T-helper 2 cell treated with Interferon-gamma antibody and Interleukin-4, amounts not matched to agents 100 ng/mL and 5 ng/mL, for 36 hours (primary cell): Measurements from ENCODE around the gene AMDHD1. TPM values are rescaled to one million over a fixed set of nuclear protein-coding genes. Genes with fewer than 3 reads are reported as not detected.
"Not testable (repeated sequence)": the region's sequence is repeated elsewhere in the genome, so short reads cannot be mapped to it uniquely, and the experiment has no call there.

Source experiments
- intact Hi-C: fragments of 100-400 bp; cut with micrococcal nuclease; formaldehyde crosslinking; loops from one replicate; pipeline ENCODE4 v1.15.1; 2023
- total RNA-seq: library from RNA; stranded (reverse); gene quantifications from 2 replicates; pipeline ENCODE4 v1.2.3, GENCODE V29; 2022

Gene AMDHD1
- total RNA-seq, 1 donor from 2014 or later = 0.52 TPM

GRCh38 chr12:95960241-95960640 lies 17.1 kb downstream of the AMDHD1 start:
- intact Hi-C loops = no loop called here

- intact Hi-C loops = no loop called here
Measured at GRCh38 chr12:95962222-95962621, 19.1 kb downstream of the AMDHD1 start.

- intact Hi-C loops = no loop called here
Measured at GRCh38 chr12:95963096-95963495, 20.0 kb downstream of the AMDHD1 start.

- intact Hi-C loops = no loop called here
Measured at GRCh38 chr12:95966287-95966870, 23.2 kb downstream of the AMDHD1 start.

GRCh38 chr12:95967301-95967700 lies 24.2 kb downstream of the AMDHD1 start:
- intact Hi-C loops = no loop called here

- intact Hi-C loops = not testable (repeated sequence)
Measured at GRCh38 chr12:95969116-95969515, 26.0 kb downstream of the AMDHD1 start.

- intact Hi-C loops = no loop called here
Measured at GRCh38 chr12:95970905-95971304, 27.8 kb downstream of the AMDHD1 start.

- intact Hi-C loops = no loop called here
Measured at GRCh38 chr12:95972832-95973456, 29.8 kb downstream of the AMDHD1 start.

- intact Hi-C loops = no loop called here
Measured at GRCh38 chr12:95974358-95974757, 31.2 kb downstream of the AMDHD1 start.

- intact Hi-C loops = no loop called here
Measured at GRCh38 chr12:95975491-95975890, 32.4 kb downstream of the AMDHD1 start.

- intact Hi-C loops = no loop called here
Measured at GRCh38 chr12:95976416-95976832, 33.3 kb downstream of the AMDHD1 start.

- intact Hi-C loops = no loop called here
Measured at GRCh38 chr12:95977764-95978305, 34.7 kb downstream of the AMDHD1 start.

GRCh38 chr12:95978351-95978750 lies 35.2 kb downstream of the AMDHD1 start:
- intact Hi-C loops = no loop called here

GRCh38 chr12:95978774-95979173 lies 35.6 kb downstream of the AMDHD1 start:
- intact Hi-C loops = no loop called here

GRCh38 chr12:95980437-95980836 lies 37.3 kb downstream of the AMDHD1 start:
- intact Hi-C loops = no loop called here

- intact Hi-C loops = no loop called here
Measured at GRCh38 chr12:95982602-95983001, 39.5 kb downstream of the AMDHD1 start.

GRCh38 chr12:95984682-95985081 lies 41.6 kb downstream of the AMDHD1 start:
- intact Hi-C loops = no loop called here

GRCh38 chr12:95986635-95987570 lies 43.8 kb downstream of the AMDHD1 start:
- intact Hi-C loops = no loop called here

- intact Hi-C loops = no loop called here
Measured at GRCh38 chr12:95988506-95989275, 45.6 kb downstream of the AMDHD1 start.

GRCh38 chr12:95989504-95990123 lies 46.5 kb downstream of the AMDHD1 start:
- intact Hi-C loops = no loop called here

GRCh38 chr12:95990136-95990535 lies 47.0 kb downstream of the AMDHD1 start:
- intact Hi-C loops = no loop called here
